ENCODE data around the gene ATP6V0A1.
"Not testable (repeated sequence)": the region's sequence is repeated elsewhere in the genome, so short reads cannot be mapped to it uniquely, and the experiment has no call there.

DNA sequence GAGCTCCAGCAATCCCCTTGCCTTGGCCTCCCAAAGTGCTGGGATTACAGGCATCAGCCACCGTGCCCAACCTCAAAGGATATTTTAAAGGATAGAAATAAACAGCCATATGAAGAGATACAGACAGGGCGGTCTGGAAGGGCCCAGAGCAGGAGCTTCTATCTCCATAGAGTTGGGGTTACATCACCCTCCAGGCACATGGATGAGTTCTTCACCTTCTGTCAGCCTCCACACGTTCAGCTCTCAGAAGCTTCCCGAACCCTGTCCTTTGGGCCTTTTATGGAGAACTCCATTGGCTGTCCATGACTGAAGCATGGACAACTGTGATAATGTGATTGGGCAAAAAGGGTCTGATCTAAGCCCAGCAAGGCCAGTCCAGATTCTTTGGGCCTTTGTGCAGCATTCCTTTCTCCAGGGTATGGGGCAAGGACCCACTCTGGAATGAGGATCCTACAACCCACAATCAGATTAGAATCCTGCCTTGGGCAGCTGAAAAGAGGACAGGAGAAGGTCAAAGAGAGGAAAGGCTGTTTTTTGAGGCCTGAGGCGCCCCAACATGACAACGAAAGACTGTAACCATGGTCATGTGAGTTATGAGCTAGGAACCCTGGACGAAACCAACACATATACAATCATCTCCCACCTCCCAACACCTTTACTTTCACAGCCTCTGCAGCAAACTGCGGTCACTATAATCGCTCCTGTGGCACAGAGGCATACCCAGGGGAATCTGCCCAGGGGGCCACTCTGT is 87.3 kb downstream of the ATP6V0A1 start:
- TF ChIP-seq, protein P1, sequence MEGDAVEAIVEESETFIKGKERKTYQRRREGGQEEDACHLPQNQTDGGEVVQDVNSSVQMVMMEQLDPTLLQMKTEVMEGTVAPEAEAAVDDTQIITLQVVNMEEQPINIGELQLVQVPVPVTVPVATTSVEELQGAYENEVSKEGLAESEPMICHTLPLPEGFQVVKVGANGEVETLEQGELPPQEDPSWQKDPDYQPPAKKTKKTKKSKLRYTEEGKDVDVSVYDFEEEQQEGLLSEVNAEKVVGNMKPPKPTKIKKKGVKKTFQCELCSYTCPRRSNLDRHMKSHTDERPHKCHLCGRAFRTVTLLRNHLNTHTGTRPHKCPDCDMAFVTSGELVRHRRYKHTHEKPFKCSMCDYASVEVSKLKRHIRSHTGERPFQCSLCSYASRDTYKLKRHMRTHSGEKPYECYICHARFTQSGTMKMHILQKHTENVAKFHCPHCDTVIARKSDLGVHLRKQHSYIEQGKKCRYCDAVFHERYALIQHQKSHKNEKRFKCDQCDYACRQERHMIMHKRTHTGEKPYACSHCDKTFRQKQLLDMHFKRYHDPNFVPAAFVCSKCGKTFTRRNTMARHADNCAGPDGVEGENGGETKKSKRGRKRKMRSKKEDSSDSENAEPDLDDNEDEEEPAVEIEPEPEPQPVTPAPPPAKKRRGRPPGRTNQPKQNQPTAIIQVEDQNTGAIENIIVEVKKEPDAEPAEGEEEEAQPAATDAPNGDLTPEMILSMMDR (IDR thresholded peaks at IDR 0.05; ENCODE audit: extremely low read depth in 1 of 2, insufficient read depth in 1 of 2, low read depth in 1 of 2, low read length in 2 of 2) = not testable (repeated sequence)
- TF ChIP-seq POLR2A (IDR thresholded peaks at IDR 0.05; ENCODE audit: low read depth, low read length); MYC (IDR thresholded peaks at IDR 0.05; ENCODE audit: low read depth, low read length); JUN (IDR thresholded peaks at IDR 0.05; ENCODE audit: borderline replicate concordance, insufficient read depth, insufficient read length, low read depth); EZH2 (IDR thresholded peaks at IDR 0.05; ENCODE audit: borderline replicate concordance, low read depth, low read length, severe bottlenecking); POLR2AphosphoS5 (IDR thresholded peaks at IDR 0.05; ENCODE audit: insufficient read depth, low read depth, low read length); FOS (IDR thresholded peaks at IDR 0.05; ENCODE audit: borderline replicate concordance, insufficient read depth, low read length); GATA2 (IDR thresholded peaks at IDR 0.05; ENCODE audit: insufficient read depth, insufficient read length, low read depth, low read length): not testable (repeated sequence)
- TF ChIP-seq, protein P2, sequence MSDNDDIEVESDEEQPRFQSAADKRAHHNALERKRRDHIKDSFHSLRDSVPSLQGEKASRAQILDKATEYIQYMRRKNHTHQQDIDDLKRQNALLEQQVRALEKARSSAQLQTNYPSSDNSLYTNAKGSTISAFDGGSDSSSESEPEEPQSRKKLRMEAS (IDR thresholded peaks at IDR 0.05; ENCODE audit: insufficient read depth, insufficient read length) = not testable (repeated sequence)

Measured in endothelial cell of umbilical vein (primary cell).